ENCODE results near the gene KIF1B. TPM values are rescaled to one million over a fixed set of nuclear protein-coding genes. Genes with fewer than 3 reads are reported as not detected.
A peak's percentile ranks its signal among the peaks of the same experiment; 100 is the strongest.

The KIF1B gene
- total and polyA plus RNA-seq, 10 of the 15 experiments (the other 5 are each of a cell fraction or from before 2014, with no cell fraction given) = 2.1 to 16.5 (median 8.7) TPM

GRCh38 chr1:10387677-10388386, 177.5 kb downstream of the KIF1B start:
- TF ChIP-seq YY1 (IDR thresholded peaks at IDR 0.05; ENCODE audit: low read depth, low read length) (peak; percentile 52; the same call in 1 of the 2 replicates), SREBF2 (IDR thresholded peaks at IDR 0.05; ENCODE audit: low read length) (no peak), HCFC1 (IDR thresholded peaks at IDR 0.05; ENCODE audit: low read length) (no peak), SRF (IDR thresholded peaks at IDR 0.05; ENCODE audit: low read depth in 2 of 2, low read length in 2 of 2) (peak in 1 of 2 experiments; percentile 83; a peak in 2 of 4 replicates), SPI1 (IDR thresholded peaks at IDR 0.05; ENCODE audit: borderline replicate concordance, insufficient read depth, low read depth, low read length) (peak; percentile 60; the same call in 1 of the 2 replicates), PKNOX1 (IDR thresholded peaks at IDR 0.05) (peak; percentile 41; the same call in 1 of the 2 replicates), FOXM1 (IDR thresholded peaks at IDR 0.05; ENCODE audit: low read depth, low read length) (no peak), MLLT1 (IDR thresholded peaks at IDR 0.05) (peak; percentile 99), BACH1 (IDR thresholded peaks at IDR 0.05; ENCODE audit: borderline replicate concordance) (peak; percentile 96)
- intact Hi-C loops (cut with micrococcal nuclease; ENCODE audit: unreplicated experiment) (loop anchor here (1.0 kb wide), 1 partner anchor 10 kb away; no protein-coding TSS in a partner anchor), in situ Hi-C loops (cut with MboI) (no loop called here)
- no peaks in the 10 kb centered on the region for H4K20me1 ChIP-seq (ENCODE audit: control insufficient read depth, insufficient read depth)
- H3K4me1 ChIP-seq (ENCODE audit: control insufficient read depth, insufficient read depth, low read length) = peaks cover 6% of the 10 kb centered on the region
- CTCF ChIA-PET = interaction anchor here (0.7 to 2.1 kb wide), 11 partner anchors 9 to 217 kb away, joined by 3 to 13 read pairs (median 4); partner anchors contain the start of genes KIF1B and PGD
- H3K4me2 ChIP-seq (ENCODE audit: control insufficient read depth, insufficient read depth) = peak overlapping the region; percentile 49; the same call in 1 of the 2 replicates
- H3K27ac ChIP-seq (ENCODE audit: control insufficient read depth, insufficient read depth) = 0 out of 2 replicates have a peak overlapping the region, but pooled peaks have one; percentile 6
- FAIRE-seq = peak; percentile 79
- BruUV-seq (replicated peaks) = no TSS peak
- H3K9me3 ChIP-seq (replicated peaks; ENCODE audit: control insufficient read depth, insufficient read depth, low read length) = no peaks in the 10 kb centered on the region
- peak overlapping the region; percentile 35 for H2AFZ ChIP-seq (ENCODE audit: control insufficient read depth, low read depth, low read length)
- no peaks in the 10 kb centered on the region for H3K27me3 ChIP-seq (replicated peaks in 1 of 2; ENCODE audit: control insufficient read depth in 2 of 2, insufficient read depth in 2 of 2, low read length in 1 of 2)
- H3K36me3 ChIP-seq (ENCODE audit: control insufficient read depth in 2 of 2, insufficient read depth in 2 of 2, low read length in 1 of 2) = no peaks in the 10 kb centered on the region
- RAD21 ChIA-PET (ENCODE audit: unreplicated experiment) = interaction anchor here (0.9 to 1.4 kb wide), 5 partner anchors 11 to 107 kb away, joined by 3 to 7 read pairs (median 6); partner anchors contain the start of gene PGD
- H3K4me3 ChIP-seq = no peak overlapping the region
- no peaks in the 10 kb centered on the region for H3K79me2 ChIP-seq (ENCODE audit: control insufficient read depth, insufficient read depth, low read length)
- peak overlapping the region; percentile 50; the same call in 1 of the 2 replicates for H3K9ac ChIP-seq (ENCODE audit: control insufficient read depth, insufficient read depth, low read length)
- SMC1A ChIA-PET (ENCODE audit: uncharacterized antibody, unreplicated experiment) = interaction anchor here (0.7 to 3.3 kb wide), 6 partner anchors 10 to 178 kb away, joined by 3 to 26 read pairs (median 6); partner anchors contain the start of genes CENPS, KIF1B, PEX14 and PGD
- DNase-seq (ENCODE audit: low read depth, low spot score) = peak; percentile 4
- 81% methylated on average over 3 of the region's 3 CpGs for WGBS (ENCODE audit: insufficient coverage, insufficient replicate concordance, low lambda C conversion rate, missing lambda C conversion rate)
- POLR2A ChIA-PET = interaction anchor here (0.5 to 1.3 kb wide), 3 partner anchors 11 to 250 kb away, joined by 3 to 8 read pairs (median 6); partner anchors contain the start of gene PGD
- ATAC-seq = peak; percentile 67
